Dedifferentiated amniotic fluid mesenchymal stem cell (primary cell): Measurements from ENCODE around the gene F5.

Experiments used
- DNase-seq: peaks from one replicate; pipeline ENCODE4 v3.0.0-alpha.2; 2016; ENCODE audit errors: extremely low spot score

The F5 gene

DNA sequence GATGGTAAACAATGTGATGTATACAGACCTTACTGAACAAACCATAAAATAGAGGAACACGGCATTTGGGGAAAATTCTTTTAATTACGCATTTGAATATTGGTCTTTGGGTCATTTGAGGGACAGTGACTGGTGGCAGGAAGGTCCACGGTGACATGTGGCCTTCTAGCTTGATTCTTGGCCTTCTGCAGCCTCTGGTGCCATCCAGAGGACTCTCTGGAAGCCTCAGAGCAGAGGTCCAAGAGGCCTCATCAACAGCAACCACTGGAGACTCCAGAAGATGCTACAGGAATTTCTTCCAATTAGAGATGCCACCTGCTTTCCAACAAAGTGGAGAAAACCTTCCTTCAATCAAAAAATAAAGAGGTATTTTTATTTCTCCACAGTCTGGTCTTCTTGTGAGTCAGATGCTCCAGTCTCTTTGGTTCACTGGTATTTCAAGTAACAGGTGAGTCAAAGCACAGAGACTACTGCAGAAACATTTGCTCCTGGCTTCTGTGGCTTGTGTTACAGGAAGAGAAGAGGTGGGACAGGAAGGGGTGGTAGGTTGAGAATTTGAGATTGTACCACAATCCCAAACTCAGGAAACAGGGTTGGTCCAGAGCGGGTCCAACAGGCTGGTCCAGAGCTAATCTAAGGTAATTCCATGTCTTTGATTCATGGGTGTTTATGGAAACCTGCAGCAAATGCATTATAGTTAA is 2.7 kb upstream of the F5 start:
- no peak for DNase-seq

DNA sequence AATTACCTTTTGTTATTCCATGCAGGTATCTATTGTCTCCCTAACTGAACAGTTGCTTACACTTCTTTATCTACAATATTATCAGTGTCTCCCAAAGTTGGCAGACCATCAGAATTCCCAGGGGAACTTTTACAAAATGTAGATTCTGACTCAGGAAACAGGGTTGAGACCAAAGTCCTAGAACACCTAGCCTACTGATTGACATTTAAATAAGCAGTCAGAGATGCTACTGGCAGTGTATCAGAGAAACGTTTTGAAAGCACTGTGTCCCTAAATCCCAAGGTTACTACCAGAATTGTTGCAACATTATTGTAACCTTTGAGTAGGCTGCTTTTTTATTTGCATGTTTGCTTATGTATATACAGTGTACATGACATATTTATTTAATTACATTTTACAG is 1.8 kb upstream of the F5 start:
- DNase-seq = no peak

DNA sequence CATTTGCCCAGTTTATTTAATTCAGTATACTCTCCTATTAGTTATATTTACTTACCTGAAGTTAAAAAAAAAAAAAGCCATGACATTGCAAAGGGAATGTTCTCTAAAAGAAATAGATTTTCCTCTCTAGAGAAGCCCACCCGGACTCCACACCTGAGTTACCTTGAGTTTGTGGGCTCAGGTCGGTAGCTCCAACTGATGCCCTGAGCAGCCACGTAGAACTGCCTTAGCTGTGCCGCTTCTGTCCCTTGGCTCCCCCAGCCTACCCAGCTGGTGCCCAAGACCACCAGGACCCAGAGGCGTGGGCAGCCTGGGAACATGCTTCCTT is 250 bp downstream of the F5 start:
- DNase-seq = no peak

DNA sequence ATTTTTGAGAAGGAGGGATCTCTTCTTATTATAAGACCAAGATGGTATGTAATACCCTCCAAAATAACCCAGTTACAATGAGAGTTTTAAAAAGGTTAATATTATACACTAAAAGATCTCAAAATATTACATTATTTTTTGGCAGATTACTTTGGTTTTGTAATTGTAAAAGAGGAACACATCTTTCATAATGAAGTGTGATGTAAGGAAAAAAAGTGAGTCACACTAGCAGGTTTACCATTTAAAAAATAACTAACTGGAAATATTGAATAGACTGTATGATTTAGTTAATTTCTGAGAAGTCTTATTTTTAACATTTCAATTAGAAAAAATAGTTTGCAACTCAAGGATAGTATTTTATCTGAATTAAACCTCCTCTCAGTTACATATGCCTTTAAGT is 1.1 kb downstream of the F5 start:
- DNase-seq = no peak

DNA sequence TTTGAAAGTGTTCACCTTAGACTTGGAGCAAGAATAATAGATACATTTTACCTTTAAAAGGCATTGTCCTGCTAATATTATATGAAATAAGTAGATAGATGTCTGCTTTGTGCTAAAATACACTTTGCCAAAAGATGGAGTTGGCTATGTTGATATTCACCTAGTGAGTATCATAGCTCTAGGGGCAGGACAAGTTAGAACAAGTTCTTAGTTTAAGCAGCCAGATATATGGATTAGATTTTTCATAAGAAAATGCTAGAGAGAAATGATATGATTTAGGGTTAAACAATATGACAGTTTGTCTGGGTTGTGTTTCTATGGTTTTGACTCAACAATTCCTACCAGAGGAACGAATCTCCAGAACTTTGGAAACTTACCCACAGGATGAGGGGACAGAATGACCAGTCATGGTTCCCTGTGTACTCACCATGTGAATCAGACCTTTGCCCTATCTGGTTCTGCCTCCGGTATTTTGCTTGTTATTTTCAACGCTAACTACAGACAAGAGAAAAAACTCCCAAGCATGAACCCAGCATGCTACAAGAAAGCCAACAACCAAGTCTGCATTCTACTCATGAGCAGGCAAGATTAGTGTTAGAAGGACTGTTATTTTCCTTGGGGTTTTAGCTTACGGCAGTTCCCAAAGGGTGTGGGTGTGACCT is 1.7 kb downstream of the F5 start:
- no peak for DNase-seq

DNA sequence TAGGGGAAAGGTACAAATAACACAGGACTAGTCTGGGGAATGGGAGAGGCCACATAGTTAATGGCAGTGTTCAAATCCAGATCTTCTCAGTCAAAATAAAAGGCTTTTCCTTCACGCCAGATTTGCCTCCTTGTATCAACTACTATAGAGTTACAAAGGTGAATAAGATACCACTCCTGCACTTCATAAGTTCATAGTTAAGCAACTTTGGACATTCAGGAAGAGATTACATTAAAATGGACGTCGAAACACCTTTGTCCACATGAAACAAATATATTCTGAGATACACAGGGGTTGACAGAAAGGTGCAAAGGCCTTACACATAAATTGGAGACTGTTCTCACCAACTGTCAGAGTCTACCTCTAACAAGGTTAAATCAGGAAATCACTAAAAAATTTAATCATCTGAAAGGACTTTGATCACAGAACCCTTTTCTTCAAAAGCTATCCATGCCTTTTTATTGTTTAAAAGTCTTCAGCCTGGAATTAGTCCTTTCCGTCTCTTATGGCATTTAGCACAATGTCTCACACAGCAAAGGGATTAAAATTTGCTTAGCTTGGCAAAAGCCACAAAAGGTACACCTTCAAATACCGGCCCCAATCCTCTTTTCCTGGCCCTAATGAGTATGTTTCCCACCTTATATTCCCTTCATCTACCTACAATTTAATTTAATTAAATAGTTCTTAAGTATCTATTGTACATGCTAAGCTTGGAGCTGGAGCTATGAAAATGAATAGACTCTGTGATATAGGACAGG is 8.1 kb downstream of the F5 start:
- no peak for DNase-seq

DNA sequence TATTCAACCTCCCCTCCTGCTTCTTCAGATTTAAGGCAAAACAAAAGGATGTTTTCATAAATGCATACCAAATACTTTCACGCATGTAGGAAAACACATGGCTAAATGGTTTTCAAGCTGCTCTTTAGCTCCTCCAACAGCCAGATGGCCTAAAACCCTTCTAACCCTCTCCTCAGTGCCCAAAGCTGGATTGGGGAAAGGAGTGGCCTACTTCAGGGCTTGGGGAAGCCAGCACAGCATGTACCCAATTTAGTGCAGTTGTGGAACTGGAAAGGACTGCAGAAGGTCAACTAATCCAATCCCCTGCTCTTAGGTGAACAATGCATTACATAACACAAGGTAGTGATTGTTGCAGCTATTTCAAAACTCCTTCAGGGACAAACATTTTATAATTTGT is 9.3 kb downstream of the F5 start:
- DNase-seq = no peak

DNA sequence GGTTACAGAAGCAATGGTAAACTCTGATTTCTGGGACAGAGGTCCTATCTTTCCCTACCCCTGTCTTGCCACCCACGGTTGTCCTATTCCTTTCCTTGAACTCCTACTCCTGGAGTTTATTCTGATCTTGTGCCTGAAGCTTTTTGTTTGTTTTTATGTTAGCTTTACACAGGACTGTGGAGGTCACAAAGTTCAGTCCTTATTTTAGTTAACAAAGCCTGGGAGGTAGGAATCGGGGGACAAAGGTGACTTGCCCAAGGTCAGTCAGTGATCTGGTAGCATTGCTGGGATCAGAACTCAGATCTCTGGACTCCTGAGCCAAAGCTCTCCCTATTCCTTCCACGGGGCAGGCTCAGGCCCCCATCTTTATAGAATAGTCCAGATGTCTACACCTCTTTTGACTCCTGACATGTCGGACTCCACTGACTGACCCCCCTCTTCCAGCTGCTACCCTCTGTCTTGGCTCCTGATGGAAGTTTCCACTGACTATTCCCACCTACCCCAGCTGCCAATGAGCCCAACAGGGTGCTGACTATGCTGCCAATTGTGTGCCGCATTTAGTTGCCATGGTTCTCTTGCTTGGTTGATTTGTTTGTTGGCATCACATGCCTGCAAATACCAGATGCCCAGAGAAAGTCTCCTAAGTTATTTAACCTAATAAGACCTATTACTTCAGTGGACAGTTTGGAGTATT is 9.9 kb downstream of the F5 start:
- DNase-seq = no peak

DNA sequence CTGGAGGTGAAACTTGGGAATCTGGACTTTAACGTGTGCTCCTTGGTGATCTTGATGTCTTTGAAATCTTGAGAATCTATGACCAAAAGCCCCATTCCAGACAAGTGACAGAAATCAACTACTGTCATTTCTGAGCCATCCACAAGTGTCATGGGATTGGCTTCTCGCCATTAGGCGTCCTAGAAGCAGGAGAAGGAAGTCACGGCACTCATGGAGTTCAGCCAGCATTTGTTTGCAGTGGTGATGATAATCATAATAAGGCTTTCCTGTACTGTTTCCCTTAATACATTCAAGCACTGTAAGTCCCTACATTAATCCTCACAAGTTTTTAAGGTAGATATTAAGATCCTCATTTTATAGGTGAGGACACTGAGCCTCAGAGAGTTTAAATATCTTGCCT is 11.9 kb downstream of the F5 start:
- DNase-seq = no peak

DNA sequence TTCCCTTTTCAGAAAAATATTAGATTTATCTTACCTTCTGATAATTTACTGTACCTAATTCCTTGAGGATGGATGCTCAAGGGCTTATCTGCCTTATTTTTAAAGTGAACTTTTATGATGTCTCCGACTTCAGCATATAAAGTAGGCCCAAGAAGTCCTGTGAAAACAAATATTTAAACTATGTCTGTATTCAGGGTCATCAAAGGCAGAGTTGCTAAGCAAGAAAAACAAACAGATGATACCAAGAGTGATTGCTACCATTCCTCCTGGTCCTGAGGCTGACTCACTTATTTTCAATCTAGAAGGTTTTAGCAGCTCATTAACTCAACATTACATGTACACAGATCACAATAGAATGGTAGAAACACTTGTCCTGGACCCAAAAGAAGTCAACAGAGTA is 14.1 kb downstream of the F5 start:
- no peak for DNase-seq

DNA sequence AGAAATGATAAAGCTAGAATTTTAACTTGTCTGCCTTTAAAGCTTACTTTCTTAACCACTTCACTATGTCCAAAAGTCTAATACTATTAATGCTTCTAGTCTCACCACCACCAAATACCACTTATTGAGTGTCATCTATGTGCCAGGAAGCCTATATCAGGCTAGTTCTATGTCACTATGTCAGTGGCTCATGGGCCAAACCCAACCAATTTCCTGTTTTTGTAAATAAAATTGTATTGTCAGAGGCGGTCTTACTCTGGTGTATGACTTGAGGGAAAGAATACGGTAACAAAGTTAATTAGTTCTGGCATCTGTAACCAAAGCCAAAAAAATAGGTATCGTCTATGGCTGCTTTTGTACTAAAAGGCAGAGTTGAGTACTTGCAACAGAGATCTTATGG is 14.8 kb downstream of the F5 start:
- no peak for DNase-seq

DNA sequence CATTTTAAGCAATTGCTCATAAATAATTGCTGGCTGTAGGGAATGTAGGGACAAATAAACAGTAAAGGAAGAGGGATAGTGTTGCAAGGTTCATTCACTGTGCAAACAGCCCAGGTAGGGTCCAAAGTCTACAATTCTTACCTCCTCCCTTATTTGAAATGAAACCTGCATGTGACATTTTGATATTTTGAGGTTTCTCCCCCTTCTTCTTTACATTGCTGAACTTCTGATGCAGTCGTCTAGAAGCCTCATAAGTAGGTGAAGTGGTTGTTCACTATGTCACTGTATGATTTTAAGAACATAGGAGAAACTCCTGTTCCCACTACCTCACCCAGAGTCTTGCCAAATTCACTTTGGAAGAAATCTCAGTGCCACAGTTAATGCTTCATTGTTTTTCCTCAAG is 16.1 kb downstream of the F5 start:
- DNase-seq = no peak

DNA sequence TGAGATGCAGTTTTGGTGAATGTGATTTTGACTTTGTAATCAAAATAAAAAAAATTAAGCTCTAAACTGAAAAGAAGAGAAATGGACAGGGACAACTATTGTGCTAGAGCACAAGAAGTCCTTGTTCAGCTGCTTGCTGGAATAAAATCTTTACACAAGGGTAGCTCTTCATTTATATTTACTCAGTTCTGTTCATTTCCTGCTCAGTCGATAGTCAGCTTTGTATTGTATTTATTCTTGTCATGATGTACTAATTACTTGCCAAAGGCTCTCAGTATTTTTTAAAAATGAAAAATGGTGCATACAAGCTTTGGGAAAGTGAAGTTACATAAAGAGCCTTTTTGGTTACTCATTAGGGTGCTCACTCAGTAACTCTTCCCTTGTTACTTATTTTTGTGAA is 17.8 kb downstream of the F5 start:
- no peak for DNase-seq

DNA sequence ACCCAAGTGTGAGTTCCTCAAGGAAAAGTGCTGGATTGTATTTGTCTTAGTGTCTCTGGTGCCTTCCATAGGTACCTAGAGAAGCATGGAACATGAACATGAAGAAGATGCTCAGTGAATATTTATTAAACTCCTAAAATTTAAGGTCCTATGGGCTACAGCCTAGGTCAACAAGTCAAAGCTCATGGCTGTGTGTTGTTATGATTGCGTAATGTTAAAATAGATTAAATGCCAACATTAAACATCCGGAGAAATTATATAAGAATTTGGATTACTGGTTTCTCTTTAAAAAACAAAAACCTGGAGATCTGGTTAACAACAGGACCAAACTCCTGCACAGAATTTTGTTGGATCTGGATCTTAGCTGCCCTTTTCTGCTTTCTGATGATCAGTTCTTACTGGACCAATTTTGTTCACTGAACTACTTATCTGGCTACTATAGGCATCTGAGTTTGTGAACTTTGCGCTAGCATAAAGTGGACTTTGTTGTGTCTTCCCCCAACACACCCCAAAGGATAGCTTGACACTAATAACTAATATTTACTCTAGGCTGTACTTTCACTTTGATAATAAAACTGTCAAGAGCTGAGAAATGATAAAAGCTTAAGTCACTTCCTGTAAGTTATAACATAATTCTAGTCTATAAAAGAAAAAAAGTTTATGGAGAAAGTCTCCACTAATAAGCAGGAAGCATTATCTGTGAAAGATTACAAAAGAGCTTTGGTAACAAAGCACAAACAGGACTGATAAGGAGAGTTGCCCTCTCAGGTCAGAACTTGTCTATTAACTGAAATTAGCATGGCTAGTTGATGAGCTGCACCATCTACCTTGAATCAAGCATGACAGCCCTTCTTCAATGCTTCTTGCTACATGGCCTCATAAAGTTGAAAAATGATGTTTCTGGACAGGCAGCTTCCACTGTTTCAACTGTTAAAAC is 20.7 kb downstream of the F5 start:
- DNase-seq = no peak

DNA sequence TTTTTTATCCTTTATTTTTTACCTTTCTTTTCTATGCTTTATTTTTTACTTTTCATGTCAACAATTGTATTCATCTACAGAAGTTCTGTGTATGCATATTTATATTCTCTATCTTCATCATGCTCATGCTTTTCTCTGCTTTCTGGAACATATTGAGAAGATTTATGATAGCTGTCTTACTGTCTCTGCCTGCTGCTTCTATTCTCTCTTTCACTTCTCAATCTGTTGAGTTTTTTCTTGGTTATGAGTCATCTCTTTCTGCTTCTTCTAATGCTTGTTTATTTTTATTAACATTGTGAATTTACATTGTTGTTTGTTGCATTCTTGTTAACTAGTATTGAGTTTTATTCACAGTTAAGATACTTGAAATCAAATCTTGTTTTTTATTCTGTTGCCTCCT is 22.6 kb downstream of the F5 start:
- DNase-seq = no peak

DNA sequence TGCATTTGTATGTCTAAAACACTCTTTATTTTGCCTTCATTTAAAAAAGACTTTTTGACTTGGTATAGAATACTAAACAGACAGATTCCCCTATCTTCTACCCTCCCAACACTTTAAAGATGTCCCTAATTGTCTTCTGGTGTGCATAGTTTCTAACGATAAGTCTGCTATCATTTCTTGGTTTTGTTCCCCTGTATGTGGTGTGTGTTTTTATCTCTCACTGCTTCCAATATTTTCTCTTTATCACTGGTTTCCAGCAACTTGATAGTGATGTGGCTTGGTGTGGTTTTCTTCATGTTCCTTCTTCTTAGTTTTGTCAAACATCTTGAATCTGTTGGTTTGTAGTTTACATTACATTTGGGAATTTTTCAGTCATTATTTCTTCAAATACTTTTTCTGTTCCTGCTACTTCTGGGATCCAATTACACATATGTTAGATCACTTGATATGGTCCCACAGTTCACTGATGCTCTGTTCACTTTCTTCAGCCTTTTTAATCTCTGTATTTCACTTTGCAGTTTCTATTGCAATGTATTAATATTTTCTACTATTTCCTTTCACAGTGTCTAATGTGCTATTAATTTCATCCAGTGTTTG is 23.2 kb downstream of the F5 start:
- DNase-seq = no peak

DNA sequence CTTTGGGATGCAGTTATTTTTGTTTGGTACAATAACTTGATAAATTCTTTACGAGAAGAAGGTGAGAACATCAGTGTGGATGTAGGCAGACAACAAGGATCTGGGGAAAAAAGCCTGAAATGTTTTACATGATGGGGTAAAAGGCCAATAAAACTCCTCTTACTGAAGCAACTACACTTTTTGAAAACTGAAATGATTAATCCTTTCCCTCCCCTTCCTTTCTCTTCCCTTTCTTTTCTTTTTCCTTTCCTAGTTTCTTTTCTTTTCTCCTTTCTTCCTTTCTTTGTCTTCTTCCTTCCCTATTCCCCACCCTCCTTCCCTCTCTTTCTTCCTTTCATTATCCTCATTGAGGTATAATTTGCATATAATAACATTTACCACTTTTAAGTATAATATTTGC is 24.6 kb downstream of the F5 start:
- DNase-seq = no peak

DNA sequence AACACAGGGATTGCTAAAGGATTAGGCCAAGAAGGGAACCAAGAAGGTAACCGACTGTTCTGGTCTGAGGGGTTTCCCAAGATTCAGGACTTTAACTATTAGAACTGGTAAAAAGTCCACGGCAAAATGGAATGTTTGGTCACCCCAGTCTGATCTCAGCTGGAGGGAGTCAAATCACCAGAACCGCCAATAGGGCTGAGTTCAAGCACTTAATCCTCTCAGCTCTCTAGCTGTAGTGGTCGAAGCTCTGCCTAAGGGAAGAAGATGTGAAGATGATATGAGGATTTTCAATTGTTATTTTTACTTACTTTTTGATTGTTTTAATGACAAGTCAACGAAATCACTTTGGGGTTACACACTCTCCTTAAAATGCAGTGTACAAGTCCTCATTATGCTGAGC is 29.1 kb downstream of the F5 start:
- no peak for DNase-seq

DNA sequence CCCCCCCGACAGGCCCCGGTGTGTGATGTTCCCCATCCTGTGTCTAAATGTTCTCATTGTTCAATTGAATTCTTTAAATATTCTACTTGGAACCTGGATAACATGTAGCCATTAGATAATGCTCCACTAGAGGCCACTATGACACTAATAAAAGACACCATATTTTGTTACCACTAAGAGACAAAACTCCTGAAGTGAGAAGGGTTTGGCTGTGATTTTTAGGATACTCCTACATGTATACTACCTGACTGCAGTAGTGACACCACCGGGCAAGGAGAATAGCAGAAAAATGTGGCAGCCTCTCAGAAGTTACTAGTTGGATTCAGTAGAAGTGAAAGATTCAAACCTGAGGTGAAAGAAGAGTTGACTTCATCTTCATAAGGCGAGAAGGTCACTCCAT is 36.0 kb downstream of the F5 start:
- DNase-seq = peak; percentile 21

DNA sequence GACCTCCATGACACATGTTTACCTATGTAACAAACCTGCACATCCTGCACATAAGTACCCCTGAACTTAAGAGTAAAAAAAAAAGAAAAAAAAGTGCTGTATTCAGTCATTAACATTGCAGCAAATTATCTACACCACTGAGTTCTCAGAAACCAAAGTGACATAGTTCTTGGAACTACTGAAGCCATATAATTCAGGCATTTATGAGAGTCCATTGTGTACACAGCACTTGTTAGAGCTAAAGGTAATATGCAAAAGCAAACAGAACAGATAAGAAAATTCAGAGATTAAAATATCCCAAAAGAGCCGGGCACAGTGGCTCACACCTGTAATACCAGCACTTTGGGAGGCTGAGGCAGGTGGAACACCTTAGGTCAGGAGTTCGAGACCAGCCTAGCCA is 38.0 kb downstream of the F5 start:
- DNase-seq = no peak
